GM23338 (cell line): Measurements from ENCODE around the gene TMEM178A. TPM values are rescaled to one million over a fixed set of nuclear protein-coding genes. Genes with fewer than 3 reads are reported as not detected.

ENCODE experiments used
- ATAC-seq: fragments of 200-7000 bp; cut with Tn5 transposase; 3 replicates; pipeline ENCODE4 v1.9.1; 2020
- DNase-seq: peaks from one replicate; pipeline ENCODE4 v3.0.0-alpha.2; 2015; ENCODE audit warnings: low spot score
- H2AFZ ChIP-seq: fragments of 200-600 bp; sonication (generic); 2 replicates; pipeline ENCODE4 v1.8.0; 2016; ENCODE audit warnings: antibody characterized with exemption, mild to moderate bottlenecking, moderate library complexity
- H3F3A ChIP-seq: fragments of 200-600 bp; sonication (generic); replicated peaks from 2 replicates; pipeline ENCODE4 v1.8.0; 2017; ENCODE audit warnings: antibody characterized with exemption, mixed run types, low read depth
- H3K27ac ChIP-seq: fragments of 200-600 bp; sonication (generic); 2 replicates; pipeline ENCODE4 v1.6.1; 2016; ENCODE audit warnings: low read depth
- H3K27me3 ChIP-seq: fragments of 200-600 bp; sonication (generic); 2 replicates; pipeline ENCODE4 v1.8.0; 2016; ENCODE audit warnings: mild to moderate bottlenecking, mixed run types, moderate library complexity; ENCODE audit not compliant: insufficient read depth
- H3K36me3 ChIP-seq: fragments of 200-600 bp; sonication (generic); 2 replicates; pipeline ENCODE4 v1.8.0; 2016; ENCODE audit warnings: mild to moderate bottlenecking; ENCODE audit not compliant: insufficient read depth
- H3K4me1 ChIP-seq: fragments of 200-600 bp; sonication (generic); 2 replicates; pipeline ENCODE4 v1.8.0; 2016; ENCODE audit warnings: mild to moderate bottlenecking, moderate library complexity; ENCODE audit not compliant: insufficient read depth
- H3K4me2 ChIP-seq: fragments of 200-600 bp; sonication (generic); 2 replicates; pipeline ENCODE4 v1.7.1; 2017; ENCODE audit warnings: mixed run types
- H3K4me3 ChIP-seq: fragments of 200-600 bp; sonication (generic); 2 replicates; pipeline ENCODE4 v1.6.1; 2016; ENCODE audit warnings: mixed run types
- H3K79me2 ChIP-seq: fragments of 200-600 bp; sonication (generic); replicated peaks from 2 replicates; pipeline ENCODE4 v1.8.0; 2017; ENCODE audit warnings: mild to moderate bottlenecking; ENCODE audit not compliant: insufficient read depth
- H3K9me2 ChIP-seq: fragments of 200-600 bp; sonication (generic); 2 replicates; pipeline ENCODE4 v1.8.0; 2017; ENCODE audit not compliant: insufficient read depth
- H4K20me1 ChIP-seq: fragments of 200-600 bp; sonication (generic); replicated peaks from 2 replicates; pipeline ENCODE4 v1.8.0; 2017; ENCODE audit warnings: mild to moderate bottlenecking; ENCODE audit not compliant: insufficient read depth
- H3K27ac Mint-ChIP-seq: 2 replicates; pipeline ENCODE4 v1.8.0; 2020; ENCODE audit warnings: inconsistent platforms, mild to moderate bottlenecking, moderate library complexity, mixed read lengths
- H3K27me3 Mint-ChIP-seq: 3 replicates; pipeline ENCODE4 v1.8.0; 2022; ENCODE audit warnings: low read depth, mild to moderate bottlenecking, moderate library complexity, mixed read lengths, inconsistent platforms; ENCODE audit not compliant: insufficient read depth, poor library complexity
- H3K36me3 Mint-ChIP-seq: 3 replicates; pipeline ENCODE4 v1.8.0; 2021; ENCODE audit warnings: low read depth, mild to moderate bottlenecking, inconsistent platforms, moderate library complexity, mixed read lengths
- H3K4me1 Mint-ChIP-seq: 3 replicates; pipeline ENCODE4 v1.8.0; 2020; ENCODE audit warnings: mild to moderate bottlenecking, inconsistent platforms, mixed read lengths
- H3K4me3 Mint-ChIP-seq: 3 replicates; pipeline ENCODE4 v1.8.0; 2021; ENCODE audit warnings: moderate library complexity, mild to moderate bottlenecking, inconsistent platforms, mixed read lengths
- H3K9me3 Mint-ChIP-seq: 3 replicates; pipeline ENCODE4 v1.8.0; 2020; ENCODE audit warnings: moderate library complexity, mild to moderate bottlenecking, inconsistent platforms, mixed read lengths
- CREB1 ChIP-seq: fragments of 250-450 bp; sonication (Bioruptor Pico); IDR thresholded peaks from 2 replicates; pipeline ENCODE4 v1.5.0; 2020; ENCODE audit warnings: low read depth, mild to moderate bottlenecking, moderate library complexity
- EZH2 ChIP-seq: fragments of 200-600 bp; sonication (generic); IDR thresholded peaks from one replicate; pipeline ENCODE4 v1.8.0; 2017; ENCODE audit warnings: antibody characterized with exemption, mild to moderate bottlenecking, low read depth; ENCODE audit not compliant: unreplicated experiment
- JUNB ChIP-seq: IDR thresholded peaks from one replicate; pipeline ENCODE4 v1.6.1; 2016; ENCODE audit warnings: antibody characterized with exemption; ENCODE audit not compliant: unreplicated experiment
- NANOG ChIP-seq: IDR thresholded peaks from 2 replicates; pipeline ENCODE4 v1.6.1; 2016; ENCODE audit warnings: antibody characterized with exemption, borderline replicate concordance
- POLR2AphosphoS5 ChIP-seq: IDR thresholded peaks from 2 replicates; pipeline ENCODE4 v1.6.1; 2016; ENCODE audit warnings: antibody characterized with exemption, low read depth
- STAT1 ChIP-seq: IDR thresholded peaks from one replicate; pipeline ENCODE4 v1.6.1; 2016; ENCODE audit warnings: antibody characterized with exemption; ENCODE audit not compliant: unreplicated experiment
- ZNF114 ChIP-seq: fragments of 250-450 bp; sonication (Bioruptor Pico); IDR thresholded peaks from 2 replicates; pipeline ENCODE4 v1.5.0; 2020; ENCODE audit warnings: mild to moderate bottlenecking, moderate library complexity
- ZNF331 ChIP-seq: fragments of 250-450 bp; sonication (Bioruptor Pico); IDR thresholded peaks from 2 replicates; pipeline ENCODE4 v1.5.0; 2020; ENCODE audit warnings: low read depth, mild to moderate bottlenecking, moderate library complexity
- polyA plus RNA-seq: library from polyadenylated mRNA; unstranded; fragments of >200 nt; fragmentation: Nextera tagmentation; extraction: Ambion mirVana; gene quantifications from 2 replicates; pipeline ENCODE4 v1.2.1, GENCODE V29; 2016
- total RNA-seq: library from RNA; depleted of rRNA; stranded (reverse); fragments of >200 nt; shearing (Covaris generic); gene quantifications from 2 replicates; pipeline ENCODE4 v1.2.3, GENCODE V29; 2014
- TF ChIP-seq, protein P1 (sequence below): IDR thresholded peaks from 2 replicates; pipeline ENCODE4 v1.6.1; 2016; ENCODE audit warnings: antibody characterized with exemption
- TF ChIP-seq, protein P2 (sequence below), 2 experiments: fragments of 200-600 bp in 1 of 2; sonication (generic) in 1 of 2; conservative IDR thresholded peaks; 2 replicates each; pipeline versions ENCODE4 v1.5.1 to v1.6.1; 2016 to 2017; ENCODE audit warnings: antibody characterized with exemption in 2 of 2, low read depth in 2 of 2, mild to moderate bottlenecking in 2 of 2, moderate library complexity in 1 of 2
- TF ChIP-seq, protein P3 (sequence below): fragments of 250-450 bp; sonication (Bioruptor Pico); IDR thresholded peaks from 2 replicates; pipeline ENCODE4 v1.5.0; 2020; ENCODE audit warnings: mild to moderate bottlenecking, moderate library complexity

Gene TMEM178A
- total and polyA plus RNA-seq, 2 experiments from 2014 or later, result 10.3 to 12.3 TPM

- TF ChIP-seq ZNF331 (no peak), ZNF114 (no peak), JUNB (no peak), CREB1 (no peak), EZH2 (no peak), POLR2AphosphoS5 (no peak), NANOG (no peak)
- TF ChIP-seq, protein P1, sequence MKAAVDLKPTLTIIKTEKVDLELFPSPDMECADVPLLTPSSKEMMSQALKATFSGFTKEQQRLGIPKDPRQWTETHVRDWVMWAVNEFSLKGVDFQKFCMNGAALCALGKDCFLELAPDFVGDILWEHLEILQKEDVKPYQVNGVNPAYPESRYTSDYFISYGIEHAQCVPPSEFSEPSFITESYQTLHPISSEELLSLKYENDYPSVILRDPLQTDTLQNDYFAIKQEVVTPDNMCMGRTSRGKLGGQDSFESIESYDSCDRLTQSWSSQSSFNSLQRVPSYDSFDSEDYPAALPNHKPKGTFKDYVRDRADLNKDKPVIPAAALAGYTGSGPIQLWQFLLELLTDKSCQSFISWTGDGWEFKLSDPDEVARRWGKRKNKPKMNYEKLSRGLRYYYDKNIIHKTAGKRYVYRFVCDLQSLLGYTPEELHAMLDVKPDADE, result no peak
- TF ChIP-seq, protein P2, sequence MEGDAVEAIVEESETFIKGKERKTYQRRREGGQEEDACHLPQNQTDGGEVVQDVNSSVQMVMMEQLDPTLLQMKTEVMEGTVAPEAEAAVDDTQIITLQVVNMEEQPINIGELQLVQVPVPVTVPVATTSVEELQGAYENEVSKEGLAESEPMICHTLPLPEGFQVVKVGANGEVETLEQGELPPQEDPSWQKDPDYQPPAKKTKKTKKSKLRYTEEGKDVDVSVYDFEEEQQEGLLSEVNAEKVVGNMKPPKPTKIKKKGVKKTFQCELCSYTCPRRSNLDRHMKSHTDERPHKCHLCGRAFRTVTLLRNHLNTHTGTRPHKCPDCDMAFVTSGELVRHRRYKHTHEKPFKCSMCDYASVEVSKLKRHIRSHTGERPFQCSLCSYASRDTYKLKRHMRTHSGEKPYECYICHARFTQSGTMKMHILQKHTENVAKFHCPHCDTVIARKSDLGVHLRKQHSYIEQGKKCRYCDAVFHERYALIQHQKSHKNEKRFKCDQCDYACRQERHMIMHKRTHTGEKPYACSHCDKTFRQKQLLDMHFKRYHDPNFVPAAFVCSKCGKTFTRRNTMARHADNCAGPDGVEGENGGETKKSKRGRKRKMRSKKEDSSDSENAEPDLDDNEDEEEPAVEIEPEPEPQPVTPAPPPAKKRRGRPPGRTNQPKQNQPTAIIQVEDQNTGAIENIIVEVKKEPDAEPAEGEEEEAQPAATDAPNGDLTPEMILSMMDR (conservative IDR thresholded peaks at IDR 0.05; ENCODE audit: low read depth in 2 of 2), result no peak
These were observed 2.2 kb downstream of the TMEM178A start (continued) for GRCh38 chr2:39667886-39668276.

DNA sequence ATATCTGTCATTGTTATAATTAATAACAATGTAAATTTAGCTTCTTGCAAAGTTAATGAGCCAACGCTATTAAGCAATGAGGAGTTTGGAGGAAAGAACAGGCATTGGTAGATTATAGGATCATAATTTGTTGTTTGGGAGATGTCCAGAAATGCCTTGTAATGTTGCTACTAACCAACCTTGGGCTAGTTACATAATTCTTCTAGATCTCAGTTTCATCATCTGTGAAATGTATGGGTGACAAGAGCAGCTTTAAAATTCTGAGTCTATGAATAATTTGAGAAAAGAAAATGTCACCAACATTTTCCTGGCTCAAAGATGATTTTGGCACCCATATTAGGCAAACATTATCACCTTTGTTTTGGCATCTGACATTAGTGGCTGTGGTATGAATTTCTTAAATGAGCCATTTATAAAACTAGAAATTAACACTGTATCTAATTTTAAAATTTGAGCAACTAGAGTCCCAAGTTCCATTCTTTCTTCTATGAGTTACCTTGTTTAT is 2.9 kb downstream of the TMEM178A start:
- no peaks in the 10 kb centered on the region for H3K9me2 ChIP-seq
- Mint-ChIP-seq H3K36me3 (peaks cover 2% of the 10 kb centered on the region; the same call in 1 of the 3 replicates), H3K27me3 (peaks cover 34% of the 10 kb centered on the region), H3K4me1 (peaks cover 30% of the 10 kb centered on the region), H3K9me3 (no peaks in the 10 kb centered on the region; the same call in 1 of the 3 replicates), H3K4me3 (no peak overlapping the region), H3K27ac (no peak overlapping the region)
- H3F3A ChIP-seq, result no peaks in the 10 kb centered on the region; the same call in 1 of the 2 replicates
- H3K27me3 ChIP-seq, result peaks cover 41% of the 10 kb centered on the region
- no peak overlapping the region for H3K4me2 ChIP-seq
- ATAC-seq (no peak), DNase-seq (no peak)
- no peaks in the 10 kb centered on the region for H3K36me3 ChIP-seq
- peaks cover 24% of the 10 kb centered on the region for H3K4me1 ChIP-seq
- no peak overlapping the region for H2AFZ ChIP-seq
- no peak overlapping the region for H3K27ac ChIP-seq
- H3K4me3 ChIP-seq, result no peak overlapping the region
- no peaks in the 10 kb centered on the region for H4K20me1 ChIP-seq
- peaks cover 29% of the 10 kb centered on the region for H3K79me2 ChIP-seq
- TF ChIP-seq STAT1, result no peak
- TF ChIP-seq, protein P2 (conservative IDR thresholded peaks at IDR 0.05; ENCODE audit: low read depth in 2 of 2), result no peak
- TF ChIP-seq, protein P3, sequence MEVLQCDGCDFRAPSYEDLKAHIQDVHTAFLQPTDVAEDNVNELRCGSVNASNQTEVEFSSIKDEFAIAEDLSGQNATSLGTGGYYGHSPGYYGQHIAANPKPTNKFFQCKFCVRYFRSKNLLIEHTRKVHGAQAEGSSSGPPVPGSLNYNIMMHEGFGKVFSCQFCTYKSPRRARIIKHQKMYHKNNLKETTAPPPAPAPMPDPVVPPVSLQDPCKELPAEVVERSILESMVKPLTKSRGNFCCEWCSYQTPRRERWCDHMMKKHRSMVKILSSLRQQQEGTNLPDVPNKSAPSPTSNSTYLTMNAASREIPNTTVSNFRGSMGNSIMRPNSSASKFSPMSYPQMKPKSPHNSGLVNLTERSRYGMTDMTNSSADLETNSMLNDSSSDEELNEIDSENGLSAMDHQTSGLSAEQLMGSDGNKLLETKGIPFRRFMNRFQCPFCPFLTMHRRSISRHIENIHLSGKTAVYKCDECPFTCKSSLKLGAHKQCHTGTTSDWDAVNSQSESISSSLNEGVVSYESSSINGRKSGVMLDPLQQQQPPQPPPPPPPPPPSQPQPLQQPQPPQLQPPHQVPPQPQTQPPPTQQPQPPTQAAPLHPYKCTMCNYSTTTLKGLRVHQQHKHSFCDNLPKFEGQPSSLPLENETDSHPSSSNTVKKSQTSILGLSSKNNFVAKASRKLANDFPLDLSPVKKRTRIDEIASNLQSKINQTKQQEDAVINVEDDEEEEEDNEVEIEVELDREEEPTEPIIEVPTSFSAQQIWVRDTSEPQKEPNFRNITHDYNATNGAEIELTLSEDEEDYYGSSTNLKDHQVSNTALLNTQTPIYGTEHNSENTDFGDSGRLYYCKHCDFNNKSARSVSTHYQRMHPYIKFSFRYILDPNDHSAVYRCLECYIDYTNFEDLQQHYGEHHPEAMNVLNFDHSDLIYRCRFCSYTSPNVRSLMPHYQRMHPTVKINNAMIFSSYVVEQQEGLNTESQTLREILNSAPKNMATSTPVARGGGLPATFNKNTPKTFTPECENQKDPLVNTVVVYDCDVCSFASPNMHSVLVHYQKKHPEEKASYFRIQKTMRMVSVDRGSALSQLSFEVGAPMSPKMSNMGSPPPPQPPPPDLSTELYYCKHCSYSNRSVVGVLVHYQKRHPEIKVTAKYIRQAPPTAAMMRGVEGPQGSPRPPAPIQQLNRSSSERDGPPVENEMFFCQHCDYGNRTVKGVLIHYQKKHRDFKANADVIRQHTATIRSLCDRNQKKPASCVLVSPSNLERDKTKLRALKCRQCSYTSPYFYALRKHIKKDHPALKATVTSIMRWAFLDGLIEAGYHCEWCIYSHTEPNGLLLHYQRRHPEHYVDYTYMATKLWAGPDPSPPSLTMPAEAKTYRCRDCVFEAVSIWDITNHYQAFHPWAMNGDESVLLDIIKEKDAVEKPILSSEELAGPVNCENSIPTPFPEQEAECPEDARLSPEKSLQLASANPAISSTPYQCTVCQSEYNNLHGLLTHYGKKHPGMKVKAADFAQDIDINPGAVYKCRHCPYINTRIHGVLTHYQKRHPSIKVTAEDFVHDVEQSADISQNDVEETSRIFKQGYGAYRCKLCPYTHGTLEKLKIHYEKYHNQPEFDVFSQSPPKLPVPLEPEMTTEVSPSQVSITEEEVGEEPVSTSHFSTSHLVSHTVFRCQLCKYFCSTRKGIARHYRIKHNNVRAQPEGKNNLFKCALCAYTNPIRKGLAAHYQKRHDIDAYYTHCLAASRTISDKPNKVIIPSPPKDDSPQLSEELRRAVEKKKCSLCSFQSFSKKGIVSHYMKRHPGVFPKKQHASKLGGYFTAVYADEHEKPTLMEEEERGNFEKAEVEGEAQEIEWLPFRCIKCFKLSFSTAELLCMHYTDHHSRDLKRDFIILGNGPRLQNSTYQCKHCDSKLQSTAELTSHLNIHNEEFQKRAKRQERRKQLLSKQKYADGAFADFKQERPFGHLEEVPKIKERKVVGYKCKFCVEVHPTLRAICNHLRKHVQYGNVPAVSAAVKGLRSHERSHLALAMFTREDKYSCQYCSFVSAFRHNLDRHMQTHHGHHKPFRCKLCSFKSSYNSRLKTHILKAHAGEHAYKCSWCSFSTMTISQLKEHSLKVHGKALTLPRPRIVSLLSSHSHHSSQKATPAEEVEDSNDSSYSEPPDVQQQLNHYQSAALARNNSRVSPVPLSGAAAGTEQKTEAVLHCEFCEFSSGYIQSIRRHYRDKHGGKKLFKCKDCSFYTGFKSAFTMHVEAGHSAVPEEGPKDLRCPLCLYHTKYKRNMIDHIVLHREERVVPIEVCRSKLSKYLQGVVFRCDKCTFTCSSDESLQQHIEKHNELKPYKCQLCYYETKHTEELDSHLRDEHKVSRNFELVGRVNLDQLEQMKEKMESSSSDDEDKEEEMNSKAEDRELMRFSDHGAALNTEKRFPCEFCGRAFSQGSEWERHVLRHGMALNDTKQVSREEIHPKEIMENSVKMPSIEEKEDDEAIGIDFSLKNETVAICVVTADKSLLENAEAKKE, result no peak
